ENCODE measurements around the gene EXOC8.
A peak's percentile ranks its signal among the peaks of the same experiment; 100 is the strongest.

Gene EXOC8

DNA sequence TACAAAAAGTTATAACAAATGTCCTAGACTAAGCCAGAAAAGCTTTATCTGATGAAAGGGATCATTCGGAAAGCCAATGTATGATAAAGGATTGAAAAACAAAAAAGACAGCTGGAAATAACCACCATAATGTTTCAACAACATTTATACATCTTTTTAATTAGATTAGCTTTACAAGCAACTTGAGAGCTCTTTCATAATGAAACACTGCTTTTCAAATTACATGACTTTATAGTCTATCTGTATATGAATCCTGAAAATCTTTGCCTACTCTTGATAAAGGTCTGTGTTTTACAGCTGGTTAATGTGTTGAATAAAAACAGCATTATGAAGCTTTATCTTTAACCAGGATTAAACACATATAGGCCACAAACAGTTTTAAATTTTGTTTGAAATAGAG is 26.0 kb upstream of the EXOC8 start:
- no peak for DNase-seq (ENCODE audit: low read depth)
- TF ChIP-seq, protein P1, sequence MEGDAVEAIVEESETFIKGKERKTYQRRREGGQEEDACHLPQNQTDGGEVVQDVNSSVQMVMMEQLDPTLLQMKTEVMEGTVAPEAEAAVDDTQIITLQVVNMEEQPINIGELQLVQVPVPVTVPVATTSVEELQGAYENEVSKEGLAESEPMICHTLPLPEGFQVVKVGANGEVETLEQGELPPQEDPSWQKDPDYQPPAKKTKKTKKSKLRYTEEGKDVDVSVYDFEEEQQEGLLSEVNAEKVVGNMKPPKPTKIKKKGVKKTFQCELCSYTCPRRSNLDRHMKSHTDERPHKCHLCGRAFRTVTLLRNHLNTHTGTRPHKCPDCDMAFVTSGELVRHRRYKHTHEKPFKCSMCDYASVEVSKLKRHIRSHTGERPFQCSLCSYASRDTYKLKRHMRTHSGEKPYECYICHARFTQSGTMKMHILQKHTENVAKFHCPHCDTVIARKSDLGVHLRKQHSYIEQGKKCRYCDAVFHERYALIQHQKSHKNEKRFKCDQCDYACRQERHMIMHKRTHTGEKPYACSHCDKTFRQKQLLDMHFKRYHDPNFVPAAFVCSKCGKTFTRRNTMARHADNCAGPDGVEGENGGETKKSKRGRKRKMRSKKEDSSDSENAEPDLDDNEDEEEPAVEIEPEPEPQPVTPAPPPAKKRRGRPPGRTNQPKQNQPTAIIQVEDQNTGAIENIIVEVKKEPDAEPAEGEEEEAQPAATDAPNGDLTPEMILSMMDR (conservative IDR thresholded peaks at IDR 0.05; ENCODE audit: low read depth, low read length) = no peak
- no peak overlapping the region for H3K4me3 ChIP-seq (ENCODE audit: low read length)

GRCh38 chr1:231362325-231362724 is 24.7 kb upstream of the EXOC8 start:
- no peak for DNase-seq (ENCODE audit: low read depth)
- TF ChIP-seq, protein P1 (conservative IDR thresholded peaks at IDR 0.05; ENCODE audit: low read depth, low read length) = no peak
- no peak overlapping the region for H3K4me3 ChIP-seq (ENCODE audit: low read length)

DNA sequence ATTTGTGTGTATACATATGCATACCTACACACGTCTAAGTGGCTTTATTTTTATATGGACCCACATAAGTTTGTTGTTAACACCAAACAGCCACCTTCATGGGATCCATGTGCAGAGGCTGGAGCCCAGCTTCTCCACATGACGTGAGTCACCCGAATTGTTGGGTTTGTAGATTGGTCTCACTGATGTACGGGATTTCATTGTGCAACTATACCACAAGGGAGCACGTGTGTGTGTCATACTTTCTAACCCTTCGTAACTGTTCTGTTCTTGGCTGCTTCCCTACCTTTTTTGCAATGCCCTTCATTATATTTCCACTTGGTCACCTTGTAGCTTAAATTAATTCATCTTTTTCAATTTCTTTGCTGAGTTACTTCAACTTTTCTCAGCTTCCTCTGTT is 21.5 kb upstream of the EXOC8 start:
- no peak for DNase-seq (ENCODE audit: low read depth)
- H3K4me3 ChIP-seq (ENCODE audit: low read length) = no peak overlapping the region
- TF ChIP-seq, protein P1 (conservative IDR thresholded peaks at IDR 0.05; ENCODE audit: low read depth, low read length) = no peak

- no peak for DNase-seq (ENCODE audit: low read depth)
- H3K4me3 ChIP-seq (ENCODE audit: low read length) = no peak overlapping the region
- TF ChIP-seq, protein P1 (conservative IDR thresholded peaks at IDR 0.05; ENCODE audit: low read depth, low read length) = peak; percentile 76
Observed at GRCh38 chr1:231357831-231358354, 20.2 kb upstream of the EXOC8 start.

- no peak overlapping the region for H3K4me3 ChIP-seq (ENCODE audit: low read length)
- DNase-seq (ENCODE audit: low read depth) = no peak
- TF ChIP-seq, protein P1 (conservative IDR thresholded peaks at IDR 0.05; ENCODE audit: low read depth, low read length) = no peak
Observed at GRCh38 chr1:231357187-231357772, 19.6 kb upstream of the EXOC8 start.

- TF ChIP-seq, protein P1 (conservative IDR thresholded peaks at IDR 0.05; ENCODE audit: low read depth, low read length) = no peak
- no peak overlapping the region for H3K4me3 ChIP-seq (ENCODE audit: low read length)
- DNase-seq (ENCODE audit: low read depth) = no peak
Observed at GRCh38 chr1:231355171-231355570, 17.5 kb upstream of the EXOC8 start.

DNA sequence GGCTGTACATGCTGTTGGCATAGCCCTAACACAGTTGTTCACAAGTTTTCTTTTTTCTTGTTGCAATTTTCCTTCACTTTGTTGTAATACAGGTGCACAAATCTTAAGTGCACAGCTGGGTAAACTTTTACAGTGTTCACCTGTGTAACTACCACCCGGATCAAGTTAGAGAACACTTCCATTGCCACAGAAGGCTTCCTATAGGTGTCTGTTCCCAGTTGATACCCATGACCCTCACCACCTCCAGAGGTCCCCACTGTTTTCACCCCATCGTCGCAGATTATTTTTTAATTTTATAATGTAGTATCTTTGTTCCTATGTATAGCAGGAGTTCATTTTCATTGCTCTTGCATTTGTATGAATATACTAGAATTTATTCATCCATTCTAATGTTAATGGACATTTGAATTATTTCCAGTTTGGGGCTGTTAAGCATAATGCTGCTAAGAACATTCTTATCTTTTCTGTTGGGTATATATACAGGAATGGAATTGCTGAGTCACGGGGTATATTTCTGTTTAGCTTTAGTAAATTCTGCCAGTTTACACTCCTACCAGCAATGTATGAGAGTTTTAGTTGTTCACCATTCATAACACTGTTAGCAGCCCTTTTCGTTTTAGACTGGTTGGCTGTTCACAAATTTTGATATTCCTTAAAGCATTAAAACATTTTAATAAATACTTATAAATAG is 16.8 kb upstream of the EXOC8 start:
- no peak for DNase-seq (ENCODE audit: low read depth)
- TF ChIP-seq, protein P1 (conservative IDR thresholded peaks at IDR 0.05; ENCODE audit: low read depth, low read length) = no peak
- H3K4me3 ChIP-seq (ENCODE audit: low read length) = no peak overlapping the region

Measured in retinal pigment epithelial cell (primary cell).